A673 (cell line): ENCODE results near the gene USP35. TPM values are rescaled to one million over a fixed set of nuclear protein-coding genes. Genes with fewer than 3 reads are reported as not detected.

Source experiments
- BruUV-seq: library from RNA; stranded (reverse); fragments of 400-500 nt; replicated peaks from 2 replicates; lab custom pipeline; 2021; lab: Mats Ljungman, UMichigan
- CTCF ChIA-PET: fragments of 300-600 bp; sonication (Branson Sonifier 250); formaldehyde crosslinking; loops from one replicate; lab custom pipeline; 2022; ENCODE audit warnings: antibody characterized with exemption; lab: Charles Lee
- POLR2A ChIA-PET: fragments of 300-600 bp; sonication (Branson Sonifier 250); formaldehyde crosslinking; loops from one replicate; lab custom pipeline; 2022; ENCODE audit warnings: antibody characterized with exemption; ENCODE audit not compliant: low non-redundant PET; lab: Charles Lee
- DNase-seq: peaks from one replicate; pipeline ENCODE4 v3.0.0-alpha.2; 2015; ENCODE audit warnings: low spot score
- H3K27ac ChIP-seq: fragments of 200-600 bp; sonication (generic); 2 replicates; pipeline ENCODE4 v1.5.1; 2016; ENCODE audit warnings: mixed run types, low read depth, mild to moderate bottlenecking, mixed read lengths, antibody characterized with exemption, low read length; ENCODE audit not compliant: poor library complexity, severe bottlenecking
- H3K27me3 ChIP-seq: fragments of 200-600 bp; sonication (generic); replicated peaks from 2 replicates; pipeline ENCODE4 v1.6.1; 2017; ENCODE audit warnings: mixed run types, low read depth, mild to moderate bottlenecking, mixed read lengths, antibody characterized with exemption, low read length; ENCODE audit not compliant: insufficient read depth, poor library complexity
- H3K36me3 ChIP-seq: fragments of 200-600 bp; sonication (generic); 2 replicates; pipeline ENCODE4 v1.6.1; 2016; ENCODE audit warnings: mixed run types, mild to moderate bottlenecking, mixed read lengths, antibody characterized with exemption, low read length; ENCODE audit not compliant: insufficient read depth, poor library complexity, severe bottlenecking
- H3K4me1 ChIP-seq: fragments of 200-600 bp; sonication (generic); 2 replicates; pipeline ENCODE4 v1.6.1; 2017; ENCODE audit warnings: mixed run types, mild to moderate bottlenecking, mixed read lengths, antibody characterized with exemption, low read length; ENCODE audit not compliant: insufficient read depth, poor library complexity, severe bottlenecking
- H3K4me3 ChIP-seq: fragments of 200-600 bp; sonication (generic); 2 replicates; pipeline ENCODE4 v1.5.1; 2016; ENCODE audit warnings: low read depth, mixed run types, mild to moderate bottlenecking, mixed read lengths, low read length; ENCODE audit not compliant: poor library complexity, severe bottlenecking
- H3K9me3 ChIP-seq: fragments of 200-600 bp; sonication (generic); 2 replicates; pipeline ENCODE4 v1.6.1; 2016; ENCODE audit warnings: mixed run types, low read depth, mild to moderate bottlenecking, mixed read lengths, antibody characterized with exemption, low read length; ENCODE audit not compliant: poor library complexity, severe bottlenecking
- EZH2 ChIP-seq: fragments of 200-600 bp; sonication (generic); IDR thresholded peaks from 2 replicates; pipeline ENCODE4 v1.6.1; 2017; ENCODE audit warnings: borderline replicate concordance, low read depth, mild to moderate bottlenecking, mixed read lengths, antibody characterized with exemption, low read length; ENCODE audit not compliant: poor library complexity, severe bottlenecking
- intact Hi-C: fragments of 100-400 bp; cut with micrococcal nuclease; formaldehyde crosslinking; loops from one replicate; pipeline ENCODE4 v1.10.0; 2022; ENCODE audit not compliant: unreplicated experiment
- total RNA-seq: library from RNA; stranded (reverse); gene quantifications from 2 replicates; pipeline ENCODE4 v1.2.3, GENCODE V29; 2021
- TF ChIP-seq, protein P1 (sequence below): fragments of 300-800, 200-600 bp; sonication (generic); conservative IDR thresholded peaks from 2 replicates; pipeline ENCODE4 v1.5.1; 2017; ENCODE audit warnings: low read depth, mild to moderate bottlenecking, antibody characterized with exemption, low read length, moderate library complexity, mixed read lengths

USP35 gene
- total RNA-seq, 1 experiment from 2014 or later, result 4.8 TPM

DNA sequence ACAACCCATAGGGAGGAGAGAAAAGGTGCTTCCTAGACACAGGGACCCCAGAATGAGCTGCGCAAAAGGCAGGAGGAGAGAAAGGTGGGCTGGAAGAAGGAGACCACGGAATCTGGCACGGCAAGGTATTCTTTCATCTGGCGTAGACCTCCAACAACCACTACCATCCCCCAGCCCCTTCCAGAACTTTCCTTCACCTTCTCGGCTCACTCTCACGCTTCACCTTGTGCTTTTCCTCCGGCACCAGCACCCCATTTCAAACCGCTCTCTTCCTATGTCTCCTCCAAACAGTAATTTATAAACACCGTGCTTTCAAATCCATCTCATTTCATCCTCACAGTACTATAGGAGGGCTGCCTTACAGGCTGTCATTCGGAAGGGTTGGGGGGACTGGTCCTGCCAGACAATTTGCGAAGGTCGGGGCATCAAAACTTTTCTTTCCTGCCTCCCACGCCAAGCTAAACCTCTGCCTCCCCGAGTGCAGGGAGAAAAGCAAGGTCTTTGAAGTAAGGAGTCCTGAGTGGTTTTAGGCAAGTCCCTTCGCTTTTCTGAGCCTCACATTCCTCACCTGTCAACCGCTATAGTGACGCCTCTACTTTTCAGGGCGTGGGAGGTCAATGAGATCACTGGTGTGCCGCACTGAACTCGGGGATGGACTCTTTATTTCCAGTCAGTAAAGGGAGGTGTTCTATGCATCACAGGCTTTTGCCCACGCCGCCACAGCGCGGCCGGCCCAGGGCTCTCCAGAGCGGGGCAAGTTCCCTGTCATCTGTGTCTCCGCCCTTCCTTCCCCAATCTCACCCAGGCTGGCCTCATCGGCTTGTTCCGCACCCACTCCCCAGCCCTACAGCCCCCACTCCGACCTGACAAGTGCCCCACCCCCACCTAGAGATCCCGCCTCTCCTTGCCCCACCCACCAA lies 1.1 kb upstream of the USP35 start:
- no peaks in the 10 kb centered on the region for H3K27me3 ChIP-seq
- TF ChIP-seq EZH2, result no peak
- TF ChIP-seq, protein P1, sequence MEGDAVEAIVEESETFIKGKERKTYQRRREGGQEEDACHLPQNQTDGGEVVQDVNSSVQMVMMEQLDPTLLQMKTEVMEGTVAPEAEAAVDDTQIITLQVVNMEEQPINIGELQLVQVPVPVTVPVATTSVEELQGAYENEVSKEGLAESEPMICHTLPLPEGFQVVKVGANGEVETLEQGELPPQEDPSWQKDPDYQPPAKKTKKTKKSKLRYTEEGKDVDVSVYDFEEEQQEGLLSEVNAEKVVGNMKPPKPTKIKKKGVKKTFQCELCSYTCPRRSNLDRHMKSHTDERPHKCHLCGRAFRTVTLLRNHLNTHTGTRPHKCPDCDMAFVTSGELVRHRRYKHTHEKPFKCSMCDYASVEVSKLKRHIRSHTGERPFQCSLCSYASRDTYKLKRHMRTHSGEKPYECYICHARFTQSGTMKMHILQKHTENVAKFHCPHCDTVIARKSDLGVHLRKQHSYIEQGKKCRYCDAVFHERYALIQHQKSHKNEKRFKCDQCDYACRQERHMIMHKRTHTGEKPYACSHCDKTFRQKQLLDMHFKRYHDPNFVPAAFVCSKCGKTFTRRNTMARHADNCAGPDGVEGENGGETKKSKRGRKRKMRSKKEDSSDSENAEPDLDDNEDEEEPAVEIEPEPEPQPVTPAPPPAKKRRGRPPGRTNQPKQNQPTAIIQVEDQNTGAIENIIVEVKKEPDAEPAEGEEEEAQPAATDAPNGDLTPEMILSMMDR, result no peak
- CTCF ChIA-PET, result interaction anchor here (0.6 to 1.0 kb wide), 2 partner anchors 230 to 585 kb away, joined by 3 to 6 read pairs; no protein-coding TSS in a partner anchor
- no peak for DNase-seq
- H3K4me3 ChIP-seq, result peak overlapping the region; percentile 97
- BruUV-seq, result no TSS peak
- peaks cover 13% of the 10 kb centered on the region for H3K4me1 ChIP-seq
- POLR2A ChIA-PET, result interaction anchor here (0.7 kb wide), 1 partner anchor 291 kb away, joined by 15 read pairs; no protein-coding TSS in a partner anchor
- no peaks in the 10 kb centered on the region for H3K9me3 ChIP-seq
- H3K36me3 ChIP-seq, result no peaks in the 10 kb centered on the region
- peak overlapping the region; percentile 84 for H3K27ac ChIP-seq
- intact Hi-C loops, result no loop called here

DNA sequence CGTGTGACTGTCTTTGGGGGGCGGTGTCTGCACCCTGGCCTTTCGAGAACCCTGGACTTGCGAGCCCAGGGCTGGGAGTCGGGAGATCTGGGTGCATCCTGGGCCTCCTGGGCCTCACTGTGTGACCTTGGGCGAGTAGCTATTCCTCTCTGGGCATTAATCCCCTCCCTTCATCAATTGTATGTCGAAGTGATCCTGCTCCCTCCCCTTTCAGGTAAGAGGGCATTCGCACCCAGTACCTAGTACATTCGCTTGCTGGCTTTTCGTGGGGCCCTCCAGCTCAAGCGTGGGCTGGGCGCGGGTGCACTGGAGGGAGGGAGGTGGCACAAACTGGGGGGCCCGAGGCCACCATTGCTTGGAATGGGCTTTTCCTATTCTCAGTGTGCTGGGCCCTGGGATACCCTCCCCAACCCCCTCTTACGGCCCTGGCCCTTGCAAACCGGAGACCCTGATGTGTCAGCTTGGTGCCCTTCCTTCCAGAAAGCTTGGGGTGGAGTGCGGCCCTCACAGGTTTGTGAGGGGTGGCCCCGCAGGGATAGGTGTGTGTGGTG lies 530 bp downstream of the USP35 start:
- Histone ChIP-seq H3K4me1 (peaks cover 13% of the 10 kb centered on the region), H3K36me3 (no peaks in the 10 kb centered on the region), H3K27ac (peak overlapping the region; percentile 84), H3K9me3 (no peaks in the 10 kb centered on the region), H3K27me3 (no peaks in the 10 kb centered on the region), H3K4me3 (peak overlapping the region; percentile 97)
- no peak for DNase-seq
- no TSS peak for BruUV-seq
- CTCF ChIA-PET, result no interaction called here
- intact Hi-C loops, result no loop called here
- TF ChIP-seq, protein P1, result no peak
- no peak for TF ChIP-seq EZH2
- POLR2A ChIA-PET, result no interaction called here

DNA sequence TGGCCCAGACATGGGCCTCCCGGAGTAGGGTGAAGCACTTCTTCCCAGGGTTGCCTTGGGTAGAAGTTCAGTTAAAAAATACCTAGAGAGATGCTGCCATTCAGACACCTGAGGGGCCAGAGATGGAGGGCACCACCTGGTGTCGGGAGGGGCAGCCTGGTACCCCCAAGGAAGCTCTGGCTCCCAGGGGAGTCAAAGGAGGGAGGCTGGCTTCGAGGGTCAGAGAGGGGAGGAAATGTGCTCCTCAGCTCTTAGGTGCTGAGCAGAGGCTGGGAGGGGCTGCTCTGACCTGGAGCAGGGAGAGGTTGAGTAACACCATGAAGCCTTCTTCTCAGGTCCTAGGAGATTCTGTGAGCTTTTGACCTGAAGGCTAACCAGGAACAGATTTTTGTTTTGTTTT lies 1.1 kb downstream of the USP35 start:
- Histone ChIP-seq H3K4me3 (peak overlapping the region; percentile 97), H3K4me1 (peaks cover 13% of the 10 kb centered on the region), H3K27ac (no peak overlapping the region), H3K27me3 (no peaks in the 10 kb centered on the region), H3K9me3 (no peaks in the 10 kb centered on the region), H3K36me3 (no peaks in the 10 kb centered on the region)
- ChIA-PET CTCF (no interaction called here), POLR2A (no interaction called here)
- BruUV-seq, result no TSS peak
- TF ChIP-seq, protein P1, result no peak
- TF ChIP-seq EZH2, result no peak
- intact Hi-C loops, result no loop called here
- no peak for DNase-seq
